AG08396 (cell line): ENCODE results near the gene SORBS1.

ENCODE experiments used
- DNase-seq: peaks from one replicate; pipeline ENCODE4 v3.0.0; 2012; ENCODE audit warnings: low spot score, mixed read lengths

The SORBS1 gene

DNA sequence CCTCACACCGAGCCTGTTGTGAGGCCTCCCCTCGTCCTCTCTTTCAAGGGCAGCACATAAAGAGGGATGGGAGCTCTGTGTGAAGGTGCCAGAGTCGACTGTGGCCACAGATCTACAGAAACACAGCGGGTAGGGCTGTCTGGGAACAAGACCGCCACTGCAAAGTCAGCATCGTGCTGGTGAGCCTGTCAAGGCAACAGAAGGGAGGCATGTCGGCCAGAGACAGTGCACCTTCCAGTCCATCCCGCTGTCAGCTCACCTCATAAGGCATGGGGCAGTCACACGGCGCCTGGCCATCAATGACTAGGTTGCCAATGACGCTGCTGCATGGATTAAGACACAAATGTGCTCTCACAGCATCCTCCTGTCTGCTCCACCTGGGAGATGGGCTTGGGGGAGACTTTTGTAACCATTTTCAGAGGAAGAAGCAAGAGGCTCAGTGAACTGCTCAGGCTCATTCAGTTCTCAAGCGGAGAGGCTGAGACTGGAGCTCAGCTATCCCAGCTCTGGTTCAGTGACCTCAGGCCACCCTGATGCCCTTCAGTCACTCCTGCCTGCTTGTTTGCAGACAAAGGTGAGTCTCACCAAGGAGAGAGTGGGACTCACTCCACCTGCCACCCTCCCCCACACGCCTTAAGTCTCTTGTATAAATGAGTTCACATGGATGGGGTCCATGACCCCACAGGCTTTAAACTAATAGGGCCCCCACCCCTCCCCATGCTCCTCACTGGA, 125.5 kb downstream of the SORBS1 start:
- no peak for DNase-seq

- no peak for DNase-seq
These were observed 126.6 kb downstream of the SORBS1 start for GRCh38 chr10:95434583-95434982.

DNA sequence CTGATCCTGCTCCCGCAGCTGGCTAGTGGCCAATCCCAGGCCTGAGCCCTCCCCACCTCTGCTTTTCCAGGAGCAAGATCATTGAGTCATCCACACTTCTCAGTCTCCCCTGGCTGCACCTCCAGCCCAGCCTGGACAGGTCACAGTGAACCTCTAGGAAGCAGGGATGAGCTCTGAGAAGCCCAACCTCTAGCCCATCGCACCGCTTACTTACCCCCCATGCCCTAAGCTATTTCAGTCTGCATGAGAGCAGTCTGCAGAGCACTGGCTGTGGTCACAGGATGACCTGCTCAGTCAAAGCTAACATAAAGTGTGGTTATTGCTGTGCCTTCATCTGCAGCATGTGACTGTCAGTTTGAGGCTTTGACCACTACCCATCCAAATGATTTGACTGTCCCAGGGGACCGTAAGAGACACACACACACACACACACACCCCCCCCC, 129.2 kb downstream of the SORBS1 start:
- no peak for DNase-seq

GRCh38 chr10:95430231-95430951, 130.8 kb downstream of the SORBS1 start:
- peak; percentile 78 for DNase-seq

DNA sequence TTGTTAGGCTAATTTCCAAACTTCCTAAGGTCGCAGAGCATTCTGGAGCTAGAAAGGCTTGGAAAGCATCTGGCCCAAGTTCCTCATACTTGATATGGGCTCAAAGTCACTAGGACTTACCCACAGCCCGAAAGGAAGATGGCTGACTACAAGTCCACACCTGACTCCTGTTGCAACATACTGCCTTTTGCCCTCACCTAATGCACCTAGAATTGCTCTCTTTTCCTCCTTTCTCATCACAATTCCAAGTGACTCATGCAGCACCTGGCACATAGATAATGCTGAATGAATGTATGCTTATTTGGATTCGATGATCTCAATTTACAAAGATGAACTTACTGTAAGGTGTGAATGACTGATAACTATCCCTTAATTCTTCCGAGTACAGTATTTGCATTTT, 131.5 kb downstream of the SORBS1 start:
- DNase-seq = no peak

GRCh38 chr10:95428701-95429100, 132.5 kb downstream of the SORBS1 start:
- DNase-seq = no peak

- DNase-seq = no peak
These were observed 134.7 kb downstream of the SORBS1 start for GRCh38 chr10:95426482-95426881.

- DNase-seq = no peak
These were observed 135.3 kb downstream of the SORBS1 start for GRCh38 chr10:95425592-95426465.

DNA sequence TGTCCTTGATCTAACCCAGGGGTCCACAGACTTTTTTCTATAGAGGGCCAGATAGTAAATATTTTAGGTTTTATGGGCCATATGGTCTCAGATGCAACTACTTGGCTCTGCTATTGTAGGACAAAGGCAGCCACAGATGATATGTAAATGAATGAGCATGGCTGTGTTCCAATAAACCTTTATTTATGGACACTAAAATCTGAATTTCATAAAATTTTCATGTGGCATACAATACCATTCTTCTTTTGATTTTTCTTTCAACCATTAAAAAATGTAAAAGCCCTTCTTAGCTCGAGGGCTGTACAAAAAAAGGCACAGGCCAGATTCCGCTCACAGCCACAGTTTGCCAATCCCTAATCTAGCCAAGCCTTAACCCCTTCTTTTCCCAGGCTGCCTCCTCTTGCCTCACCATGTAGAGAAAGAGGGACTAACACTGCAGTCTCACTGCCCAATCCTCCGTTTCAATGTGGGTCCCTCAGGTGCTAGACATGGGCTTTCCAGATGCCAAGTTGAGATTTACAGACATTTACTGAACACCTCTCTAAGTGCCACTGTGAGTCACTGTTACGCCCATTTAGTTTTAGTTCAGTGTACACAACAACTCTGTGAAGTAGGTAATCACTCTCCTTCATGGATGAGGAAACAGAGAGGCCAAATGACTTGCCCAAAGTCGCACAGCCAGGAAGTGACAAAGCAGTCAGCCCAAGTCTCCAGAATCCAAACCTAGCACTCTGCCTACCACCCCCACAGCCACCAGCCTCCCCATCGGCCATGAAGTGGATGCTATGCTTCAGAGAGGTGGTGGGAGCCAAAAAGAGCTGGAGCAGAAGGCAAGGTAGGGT, 137.8 kb downstream of the SORBS1 start:
- no peak for DNase-seq

DNA sequence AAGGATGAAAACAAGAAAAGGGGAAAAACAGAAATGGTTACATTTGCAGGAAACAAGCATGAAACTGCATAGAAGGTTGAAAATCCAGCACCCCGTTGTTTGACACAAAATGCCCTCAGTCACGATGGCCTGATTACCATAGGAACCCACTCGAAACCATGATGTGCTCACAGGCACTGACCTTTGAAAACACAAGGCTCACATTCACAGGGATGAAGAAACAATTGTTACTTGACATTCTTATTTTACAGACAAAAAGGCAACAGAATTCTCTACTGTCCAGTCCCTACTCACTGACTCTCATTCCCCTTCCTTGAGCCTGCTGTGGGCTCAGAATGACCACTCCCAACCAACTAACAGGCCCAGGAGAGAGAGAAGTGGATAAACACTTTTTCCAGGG, 138.9 kb downstream of the SORBS1 start:
- no peak for DNase-seq

GRCh38 chr10:95421782-95422181, 139.4 kb downstream of the SORBS1 start:
- DNase-seq = no peak

- no peak for DNase-seq
These were observed 141.8 kb downstream of the SORBS1 start for GRCh38 chr10:95419399-95419798.

GRCh38 chr10:95416973-95417372, 144.2 kb downstream of the SORBS1 start:
- no peak for DNase-seq

GRCh38 chr10:95416270-95416669, 144.9 kb downstream of the SORBS1 start:
- no peak for DNase-seq

- no peak for DNase-seq
These were observed 145.5 kb downstream of the SORBS1 start for GRCh38 chr10:95415621-95416031.

GRCh38 chr10:95414844-95415485, 146.2 kb downstream of the SORBS1 start:
- no peak for DNase-seq

GRCh38 chr10:95414016-95414830, 146.9 kb downstream of the SORBS1 start:
- DNase-seq = no peak

- no peak for DNase-seq
These were observed 147.6 kb downstream of the SORBS1 start for GRCh38 chr10:95413588-95413987.

- DNase-seq = no peak
These were observed 149.5 kb downstream of the SORBS1 start for GRCh38 chr10:95411635-95412034.
